Nephron progenitor cell (in vitro differentiated cells): ENCODE data around the gene KLHL4.
"Not testable (repeated sequence)": the region's sequence is repeated elsewhere in the genome, so short reads cannot be mapped to it uniquely, and the experiment has no call there.

Experiments used
- DNase-seq: peaks from one replicate; pipeline ENCODE4 v3.0.0; 2021
- H3K27ac Mint-ChIP-seq: 2 replicates; pipeline ENCODE4 v1.8.0; 2021; ENCODE audit warnings: mild to moderate bottlenecking, moderate library complexity, mixed read lengths
- H3K27me3 Mint-ChIP-seq: 2 replicates; pipeline ENCODE4 v1.8.0; 2021; ENCODE audit warnings: mild to moderate bottlenecking, low read depth, mixed read lengths; ENCODE audit not compliant: poor library complexity
- H3K36me3 Mint-ChIP-seq: 2 replicates; pipeline ENCODE4 v1.8.0; 2021; ENCODE audit warnings: low read depth, mixed read lengths
- H3K4me1 Mint-ChIP-seq: 2 replicates; pipeline ENCODE4 v1.8.0; 2021; ENCODE audit warnings: mixed read lengths
- H3K4me3 Mint-ChIP-seq: 2 replicates; pipeline ENCODE4 v1.8.0; 2021; ENCODE audit warnings: mild to moderate bottlenecking, moderate library complexity, mixed read lengths
- H3K9me3 Mint-ChIP-seq: 2 replicates; pipeline ENCODE4 v1.8.0; 2021; ENCODE audit warnings: mild to moderate bottlenecking, moderate library complexity, mixed read lengths
- CTCF ChIP-seq: fragments of 200-600 bp; sonication (generic); IDR thresholded peaks from 2 replicates; pipeline ENCODE4 v1.5.0; 2021; ENCODE audit warnings: antibody characterized with exemption

The KLHL4 gene

GRCh38 chrX:87697409-87697808 is 179.8 kb downstream of the KLHL4 start:
- DNase-seq: no peak
- Mint-ChIP-seq H3K27ac (no peak overlapping the region), H3K4me1 (no peaks in the 10 kb centered on the region), H3K4me3 (no peak overlapping the region), H3K36me3 (no peaks in the 10 kb centered on the region), H3K9me3 (no peaks in the 10 kb centered on the region), H3K27me3 (peaks cover 2% of the 10 kb centered on the region)
- no peak for TF ChIP-seq CTCF

GRCh38 chrX:87702795-87703194 is 185.2 kb downstream of the KLHL4 start:
- Mint-ChIP-seq H3K36me3 (no peaks in the 10 kb centered on the region), H3K4me3 (no peak overlapping the region), H3K27ac (no peak overlapping the region), H3K4me1 (no peaks in the 10 kb centered on the region), H3K27me3 (peaks cover 2% of the 10 kb centered on the region), H3K9me3 (peaks cover 10% of the 10 kb centered on the region)
- TF ChIP-seq CTCF: no peak
- DNase-seq: no peak

- not testable (repeated sequence) for H3K27me3 Mint-ChIP-seq, H3K4me3 Mint-ChIP-seq, DNase-seq, H3K4me1 Mint-ChIP-seq, H3K36me3 Mint-ChIP-seq, H3K27ac Mint-ChIP-seq
- H3K9me3 Mint-ChIP-seq: peaks cover 17% of the 10 kb centered on the region
These were observed 185.9 kb downstream of the KLHL4 start for GRCh38 chrX:87703469-87703868.

GRCh38 chrX:87706134-87706533 is 188.5 kb downstream of the KLHL4 start:
- TF ChIP-seq CTCF: no peak

GRCh38 chrX:87710580-87710979 is 193.0 kb downstream of the KLHL4 start:
- Mint-ChIP-seq H3K9me3 (peaks cover 59% of the 10 kb centered on the region), H3K36me3 (peaks cover 5% of the 10 kb centered on the region), H3K27me3 (no peaks in the 10 kb centered on the region), H3K4me3 (no peak overlapping the region), H3K4me1 (no peaks in the 10 kb centered on the region), H3K27ac (no peak overlapping the region)
- DNase-seq: no peak
- TF ChIP-seq CTCF: no peak

More at GRCh38 chrX:87706134-87706533, 188.5 kb downstream of the KLHL4 start:
- Mint-ChIP-seq H3K27me3 (peaks cover 2% of the 10 kb centered on the region), H3K36me3 (peaks cover 5% of the 10 kb centered on the region), H3K9me3 (peaks cover 41% of the 10 kb centered on the region), H3K27ac (no peak overlapping the region), H3K4me3 (no peak overlapping the region), H3K4me1 (no peaks in the 10 kb centered on the region)
- no peak for DNase-seq
